Hepatocyte (in vitro differentiated cells): Measurements from ENCODE around the gene TRIM43B. TPM values are rescaled to one million over a fixed set of nuclear protein-coding genes. Genes with fewer than 3 reads are reported as not detected.
"Not testable (repeated sequence)": the region's sequence is repeated elsewhere in the genome, so short reads cannot be mapped to it uniquely, and the experiment has no call there.

ENCODE experiments used
- DNase-seq: peaks from one replicate; pipeline ENCODE4 v3.0.0-alpha.2; 2016; ENCODE audit warnings: low spot score
- H2AFZ ChIP-seq: fragments of 200-600 bp; sonication (generic); 2 replicates; pipeline ENCODE4 v1.6.0; 2016; ENCODE audit warnings: antibody characterized with exemption, mild to moderate bottlenecking
- H3K27ac ChIP-seq: fragments of 200-600 bp; sonication (generic); 2 replicates; pipeline ENCODE4 v1.5.1; 2016; ENCODE audit warnings: mild to moderate bottlenecking
- H3K27me3 ChIP-seq: fragments of 200-600 bp; sonication (generic); 2 replicates; pipeline ENCODE4 v1.6.1; 2016
- H3K36me3 ChIP-seq: fragments of 200-600 bp; sonication (generic); replicated peaks from 2 replicates; pipeline ENCODE4 v1.5.1; 2016; ENCODE audit warnings: low read depth; ENCODE audit not compliant: insufficient read depth
- H3K4me1 ChIP-seq: fragments of 200-600 bp; sonication (generic); 2 replicates; pipeline ENCODE4 v1.5.1; 2016; ENCODE audit warnings: mild to moderate bottlenecking, moderate library complexity; ENCODE audit not compliant: insufficient read depth
- H3K4me2 ChIP-seq: fragments of 200-600 bp; sonication (generic); 2 replicates; pipeline ENCODE4 v1.6.0; 2016
- H3K4me3 ChIP-seq: fragments of 200-600 bp; sonication (generic); 2 replicates; pipeline ENCODE4 v1.5.1; 2016; ENCODE audit warnings: mild to moderate bottlenecking
- H3K79me2 ChIP-seq: fragments of 200-600 bp; sonication (generic); 2 replicates; pipeline ENCODE4 v1.6.0; 2017; ENCODE audit warnings: mild to moderate bottlenecking
- H3K9me2 ChIP-seq: fragments of 200-600 bp; sonication (generic); replicated peaks from 2 replicates; pipeline ENCODE4 v1.6.0; 2017; ENCODE audit warnings: mild to moderate bottlenecking; ENCODE audit not compliant: insufficient read depth
- H3K9me3 ChIP-seq: fragments of 200-600 bp; sonication (generic); 2 replicates; pipeline ENCODE4 v1.5.1; 2016; ENCODE audit warnings: low read depth, mild to moderate bottlenecking
- H4K20me1 ChIP-seq: fragments of 200-600 bp; sonication (generic); 2 replicates; pipeline ENCODE4 v1.6.0; 2016; ENCODE audit warnings: mild to moderate bottlenecking; ENCODE audit not compliant: insufficient read depth, poor library complexity, severe bottlenecking
- EZH2 ChIP-seq: fragments of 200-600 bp; sonication (generic); IDR thresholded peaks from 2 replicates; pipeline ENCODE4 v1.6.1; 2016; ENCODE audit warnings: antibody characterized with exemption, mild to moderate bottlenecking, borderline replicate concordance
- EZH2phosphoT487 ChIP-seq: fragments of 200-600 bp; sonication (generic); IDR thresholded peaks from one replicate; pipeline ENCODE4 v1.6.1; 2018; ENCODE audit warnings: antibody characterized with exemption, mild to moderate bottlenecking, low read depth, moderate library complexity; ENCODE audit not compliant: unreplicated experiment, severe bottlenecking
- WGBS: methylation state at CpG from one replicate; pipeline ENCODE4 v1.1.6; 2016; ENCODE audit warnings: low lambda C conversion rate; ENCODE audit errors: missing lambda C conversion rate; 5-methylcytosine and 5-hydroxymethylcytosine counted together
- polyA plus RNA-seq: library from polyadenylated mRNA; unstranded; fragments of >200 nt; fragmentation: Nextera tagmentation; extraction: Ambion mirVana; gene quantifications from 2 replicates; pipeline ENCODE4 v1.2.1, GENCODE V29; 2016
- total RNA-seq: library from RNA; depleted of rRNA; stranded (reverse); fragments of >200 nt; gene quantifications from 2 replicates; pipeline ENCODE4 v1.2.3, GENCODE V29; 2014
- TF ChIP-seq, protein P1 (sequence below): fragments of 200-600 bp; sonication (generic); IDR thresholded peaks from 2 replicates; pipeline ENCODE4 v1.5.1; 2016; ENCODE audit warnings: antibody characterized with exemption, mild to moderate bottlenecking; ENCODE audit not compliant: poor library complexity

TRIM43B gene
- total and polyA plus RNA-seq, 2 experiments from 2014 or later = not detected

DNA sequence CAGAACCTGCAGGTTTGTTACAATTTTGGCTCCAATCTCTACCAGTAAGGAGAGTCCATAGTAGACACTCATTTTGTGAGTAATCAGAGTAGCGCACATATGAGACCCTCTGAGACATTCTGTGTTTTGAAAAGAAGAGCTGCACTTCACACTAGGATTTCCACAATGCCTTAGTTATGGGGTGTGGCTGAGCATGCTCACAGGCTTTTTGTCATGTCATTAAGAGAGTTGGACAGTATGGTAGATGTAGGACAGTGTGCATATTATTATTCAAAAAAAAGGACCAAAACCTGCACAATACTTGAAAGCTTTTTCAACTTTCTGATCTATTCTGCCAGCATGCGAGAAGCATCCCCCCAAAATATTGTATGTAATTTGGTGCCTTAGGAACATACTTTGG, 24.9 kb upstream of the TRIM43B start:
- DNase-seq = no peak

DNA sequence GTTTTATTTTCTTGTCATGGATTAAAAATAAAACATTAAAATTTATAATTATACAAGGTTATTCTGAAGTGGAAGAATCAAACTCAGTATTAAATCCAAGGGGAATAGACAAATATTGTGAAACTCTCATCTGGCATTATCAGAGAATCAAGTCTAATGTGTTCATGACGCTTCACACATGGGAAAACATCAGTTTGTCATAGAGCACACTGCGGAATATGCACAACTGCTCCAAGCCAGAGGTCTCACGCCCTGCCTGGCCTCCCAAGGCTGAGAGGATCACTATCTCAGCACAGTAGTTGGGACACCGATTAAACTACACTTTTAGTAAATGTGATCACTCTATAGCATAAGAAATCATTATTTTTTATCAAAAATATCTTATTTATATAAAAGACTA, 20.7 kb upstream of the TRIM43B start:
- DNase-seq = no peak
- no peaks in the 10 kb centered on the region for H3K9me2 ChIP-seq
- H3K4me3 ChIP-seq = no peak overlapping the region
- H3K27me3 ChIP-seq = no peaks in the 10 kb centered on the region
- H2AFZ ChIP-seq = no peak overlapping the region
- TF ChIP-seq EZH2 (no peak), EZH2phosphoT487 (no peak)
- TF ChIP-seq, protein P1, sequence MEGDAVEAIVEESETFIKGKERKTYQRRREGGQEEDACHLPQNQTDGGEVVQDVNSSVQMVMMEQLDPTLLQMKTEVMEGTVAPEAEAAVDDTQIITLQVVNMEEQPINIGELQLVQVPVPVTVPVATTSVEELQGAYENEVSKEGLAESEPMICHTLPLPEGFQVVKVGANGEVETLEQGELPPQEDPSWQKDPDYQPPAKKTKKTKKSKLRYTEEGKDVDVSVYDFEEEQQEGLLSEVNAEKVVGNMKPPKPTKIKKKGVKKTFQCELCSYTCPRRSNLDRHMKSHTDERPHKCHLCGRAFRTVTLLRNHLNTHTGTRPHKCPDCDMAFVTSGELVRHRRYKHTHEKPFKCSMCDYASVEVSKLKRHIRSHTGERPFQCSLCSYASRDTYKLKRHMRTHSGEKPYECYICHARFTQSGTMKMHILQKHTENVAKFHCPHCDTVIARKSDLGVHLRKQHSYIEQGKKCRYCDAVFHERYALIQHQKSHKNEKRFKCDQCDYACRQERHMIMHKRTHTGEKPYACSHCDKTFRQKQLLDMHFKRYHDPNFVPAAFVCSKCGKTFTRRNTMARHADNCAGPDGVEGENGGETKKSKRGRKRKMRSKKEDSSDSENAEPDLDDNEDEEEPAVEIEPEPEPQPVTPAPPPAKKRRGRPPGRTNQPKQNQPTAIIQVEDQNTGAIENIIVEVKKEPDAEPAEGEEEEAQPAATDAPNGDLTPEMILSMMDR = no peak
- H3K4me1 ChIP-seq = no peaks in the 10 kb centered on the region
- no peaks in the 10 kb centered on the region for H3K79me2 ChIP-seq
- H3K36me3 ChIP-seq = no peaks in the 10 kb centered on the region
- H3K27ac ChIP-seq = no peak overlapping the region
- H3K9me3 ChIP-seq = no peaks in the 10 kb centered on the region
- 48% methylated on average over 4 of the region's 4 CpGs for WGBS
- no peak overlapping the region for H3K4me2 ChIP-seq
- H4K20me1 ChIP-seq = no peaks in the 10 kb centered on the region

More for the DNA sequence above, 24.9 kb upstream of the TRIM43B start:
- no peaks in the 10 kb centered on the region for H3K27me3 ChIP-seq
- no peaks in the 10 kb centered on the region for H4K20me1 ChIP-seq
- WGBS = 79% methylated on average over 2 of the region's 2 CpGs
- no peaks in the 10 kb centered on the region for H3K9me3 ChIP-seq
- no peak overlapping the region for H3K4me2 ChIP-seq
- no peaks in the 10 kb centered on the region for H3K36me3 ChIP-seq
- no peak for TF ChIP-seq EZH2phosphoT487
- TF ChIP-seq EZH2 = no peak
- TF ChIP-seq, protein P1 = no peak
- no peaks in the 10 kb centered on the region for H3K4me1 ChIP-seq
- no peak overlapping the region for H3K27ac ChIP-seq
- H3K4me3 ChIP-seq = no peak overlapping the region
- H2AFZ ChIP-seq = no peak overlapping the region
- no peaks in the 10 kb centered on the region for H3K79me2 ChIP-seq
- no peaks in the 10 kb centered on the region for H3K9me2 ChIP-seq

- Histone ChIP-seq H3K79me2 (no peaks in the 10 kb centered on the region), H4K20me1 (no peaks in the 10 kb centered on the region), H3K36me3 (no peaks in the 10 kb centered on the region), H3K9me2 (no peaks in the 10 kb centered on the region), H3K27ac (no peak overlapping the region), H2AFZ (no peak overlapping the region), H3K4me2 (no peak overlapping the region), H3K4me3 (no peak overlapping the region), H3K9me3 (no peaks in the 10 kb centered on the region), H3K27me3 (no peaks in the 10 kb centered on the region), H3K4me1 (no peaks in the 10 kb centered on the region)
- no peak for DNase-seq
- TF ChIP-seq, protein P1 = no peak
- TF ChIP-seq EZH2 (no peak), EZH2phosphoT487 (no peak)
Observed at GRCh38 chr2:95500854-95501253, 16.3 kb upstream of the TRIM43B start.

- 36% methylated on average over 1 of the region's 1 CpG for WGBS
- not testable (repeated sequence) for H3K36me3 ChIP-seq, H3K4me1 ChIP-seq, H3K4me3 ChIP-seq, H3K27ac ChIP-seq, H3K4me2 ChIP-seq, H2AFZ ChIP-seq, H3K27me3 ChIP-seq, H3K79me2 ChIP-seq, DNase-seq, H4K20me1 ChIP-seq, H3K9me2 ChIP-seq, H3K9me3 ChIP-seq
Observed at GRCh38 chr2:95492076-95492475, 7.5 kb upstream of the TRIM43B start.

DNA sequence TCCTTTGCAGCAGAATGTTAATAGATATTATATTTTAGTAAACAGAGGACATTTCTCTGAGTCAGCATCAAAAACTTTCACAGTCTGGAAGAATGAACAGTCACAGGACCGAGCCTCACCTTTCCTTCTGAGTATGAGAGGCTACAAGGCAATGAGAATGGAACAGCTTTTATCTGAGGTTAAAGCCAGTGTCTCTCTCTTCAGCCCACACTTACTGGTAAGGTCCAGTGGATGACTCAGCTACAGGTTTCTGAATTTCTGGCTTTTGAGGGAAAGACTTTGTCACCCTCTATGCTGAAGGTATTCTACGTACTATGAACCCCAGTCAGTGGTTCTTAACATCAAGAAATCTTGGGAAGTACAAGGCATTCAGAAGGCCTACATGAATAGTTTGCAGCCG, 9.5 kb downstream of the TRIM43B start:
- not testable (repeated sequence) for H3K79me2 ChIP-seq, H3K27ac ChIP-seq, DNase-seq, H3K4me1 ChIP-seq, H2AFZ ChIP-seq, H3K4me3 ChIP-seq, H3K4me2 ChIP-seq, H3K36me3 ChIP-seq, H4K20me1 ChIP-seq, H3K27me3 ChIP-seq, H3K9me3 ChIP-seq, H3K9me2 ChIP-seq
- WGBS = no CpG with 5 or more reads among the region's 3 CpGs

- H4K20me1 ChIP-seq, H3K27me3 ChIP-seq, DNase-seq, H3K27ac ChIP-seq, H3K4me3 ChIP-seq, H3K4me2 ChIP-seq, H3K9me2 ChIP-seq, H3K9me3 ChIP-seq, H3K36me3 ChIP-seq, H3K79me2 ChIP-seq, H2AFZ ChIP-seq, H3K4me1 ChIP-seq: not testable (repeated sequence)
- no CpG with 5 or more reads among the region's 3 CpGs for WGBS
Observed at GRCh38 chr2:95467984-95468383, 16.6 kb downstream of the TRIM43B start.
